Right atrium auricular region (tissue), 2 donors: ENCODE results near the gene AOX1. TPM values are rescaled to one million over a fixed set of nuclear protein-coding genes. Genes with fewer than 3 reads are reported as not detected.

Source experiments
- DNase-seq: peaks from one replicate; pipeline ENCODE4 v3.0.0-alpha.2; 2019; ENCODE audit warnings: low spot score
- H3K27ac ChIP-seq, 2 donors: fragments of 200-600 bp; sonication (generic); 1 replicate in 1 of 2; 2 replicates in 1 of 2; pipeline ENCODE4 v1.5.1; 2016 to 2019
- H3K27me3 ChIP-seq, 2 donors: fragments of 200-600 bp; sonication (generic); one replicate each; pipeline versions ENCODE4 v1.5.1 to v1.6.0; 2017 to 2019
- H3K36me3 ChIP-seq: fragments of 200-600 bp; sonication (generic); one replicate; pipeline ENCODE4 v1.5.1; 2016
- H3K4me1 ChIP-seq, 2 donors: fragments of 200-600 bp; sonication (generic); one replicate each; pipeline versions ENCODE4 v1.5.1 to v1.6.0; 2017 to 2019
- H3K4me3 ChIP-seq, 2 donors: fragments of 200-600 bp; sonication (generic); 1 replicate in 1 of 2; 2 replicates in 1 of 2; pipeline ENCODE4 v1.5.1; 2017 to 2019; ENCODE audit warnings: mild to moderate bottlenecking in 1 of 2, moderate library complexity in 1 of 2
- H3K9me3 ChIP-seq, 2 donors: fragments of 200-600 bp; sonication (generic); one replicate each; pipeline ENCODE4 v1.5.1; 2019
- total RNA-seq, 2 donors: library from RNA; depleted of rRNA; stranded (reverse); fragments of >200 nt; gene quantifications; one replicate each; pipeline ENCODE4 v1.1.0, GENCODE V29; 2016
- TF ChIP-seq, protein P1 (sequence below), 2 donors: fragments of 200-600 bp; sonication (generic); IDR thresholded peaks; one replicate each; pipeline ENCODE4 v1.5.1; 2019; ENCODE audit warnings: antibody characterized with exemption in 2 of 2

AOX1 gene
- total RNA-seq, 2 donors from 2014 or later: 12.2 to 48.2 TPM

GRCh38 chr2:200650195-200650594, 64.4 kb downstream of the AOX1 start:
- H3K4me3 ChIP-seq: no peak overlapping the region
- DNase-seq: no peak
- H3K4me1 ChIP-seq: no peaks in the 10 kb centered on the region
- no peaks in the 10 kb centered on the region for H3K9me3 ChIP-seq
- no peaks in the 10 kb centered on the region for H3K27me3 ChIP-seq
- TF ChIP-seq, protein P1, sequence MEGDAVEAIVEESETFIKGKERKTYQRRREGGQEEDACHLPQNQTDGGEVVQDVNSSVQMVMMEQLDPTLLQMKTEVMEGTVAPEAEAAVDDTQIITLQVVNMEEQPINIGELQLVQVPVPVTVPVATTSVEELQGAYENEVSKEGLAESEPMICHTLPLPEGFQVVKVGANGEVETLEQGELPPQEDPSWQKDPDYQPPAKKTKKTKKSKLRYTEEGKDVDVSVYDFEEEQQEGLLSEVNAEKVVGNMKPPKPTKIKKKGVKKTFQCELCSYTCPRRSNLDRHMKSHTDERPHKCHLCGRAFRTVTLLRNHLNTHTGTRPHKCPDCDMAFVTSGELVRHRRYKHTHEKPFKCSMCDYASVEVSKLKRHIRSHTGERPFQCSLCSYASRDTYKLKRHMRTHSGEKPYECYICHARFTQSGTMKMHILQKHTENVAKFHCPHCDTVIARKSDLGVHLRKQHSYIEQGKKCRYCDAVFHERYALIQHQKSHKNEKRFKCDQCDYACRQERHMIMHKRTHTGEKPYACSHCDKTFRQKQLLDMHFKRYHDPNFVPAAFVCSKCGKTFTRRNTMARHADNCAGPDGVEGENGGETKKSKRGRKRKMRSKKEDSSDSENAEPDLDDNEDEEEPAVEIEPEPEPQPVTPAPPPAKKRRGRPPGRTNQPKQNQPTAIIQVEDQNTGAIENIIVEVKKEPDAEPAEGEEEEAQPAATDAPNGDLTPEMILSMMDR (IDR thresholded peaks at IDR 0.05): no peak
- H3K36me3 ChIP-seq: no peaks in the 10 kb centered on the region
- no peak overlapping the region for H3K27ac ChIP-seq

DNA sequence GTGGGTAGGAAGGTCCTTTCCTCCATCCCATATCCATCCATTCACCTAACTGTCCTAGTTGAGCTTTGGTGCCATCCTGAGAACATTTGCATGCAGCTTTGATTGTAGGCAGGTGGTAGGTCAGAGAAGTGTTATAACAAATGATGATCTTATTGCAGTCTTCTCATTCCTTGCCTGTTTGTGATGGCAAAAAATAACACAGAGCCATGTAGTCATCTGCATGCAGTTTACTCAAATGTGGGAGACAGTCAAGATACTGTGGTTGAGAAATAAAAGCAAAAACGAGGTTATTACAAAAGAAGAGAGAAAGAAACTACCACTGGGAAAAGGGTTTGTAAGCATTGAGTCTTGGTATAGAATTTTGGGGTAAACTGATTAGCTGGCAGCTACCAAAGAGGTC, 66.3 kb downstream of the AOX1 start:
- Histone ChIP-seq H3K9me3 (no peaks in the 10 kb centered on the region), H3K4me1 (no peaks in the 10 kb centered on the region), H3K36me3 (no peaks in the 10 kb centered on the region), H3K27ac (no peak overlapping the region), H3K27me3 (no peaks in the 10 kb centered on the region), H3K4me3 (no peak overlapping the region)
- DNase-seq: no peak
- TF ChIP-seq, protein P1 (IDR thresholded peaks at IDR 0.05): no peak

DNA sequence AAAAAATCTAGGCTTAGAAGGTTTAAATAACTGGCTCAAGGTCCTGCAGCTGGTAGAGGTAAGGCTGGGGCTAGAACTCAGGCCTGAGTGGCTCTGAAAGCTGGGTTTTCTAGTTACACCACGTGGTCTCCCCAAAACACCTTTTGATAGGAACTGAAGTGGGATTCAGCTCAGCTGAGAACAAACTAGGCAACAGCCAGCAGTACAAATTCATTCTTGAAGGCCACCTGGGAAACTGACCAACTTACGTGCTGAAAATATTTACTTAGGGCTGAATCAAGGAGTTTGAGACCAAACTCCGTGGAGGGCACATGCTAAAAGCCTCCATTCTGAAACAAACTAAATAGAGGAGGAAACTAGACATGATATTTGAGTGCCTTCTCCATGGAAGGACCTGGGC, 67.2 kb downstream of the AOX1 start:
- Histone ChIP-seq H3K36me3 (no peaks in the 10 kb centered on the region), H3K27me3 (no peaks in the 10 kb centered on the region), H3K9me3 (no peaks in the 10 kb centered on the region), H3K4me3 (no peak overlapping the region), H3K27ac (no peak overlapping the region), H3K4me1 (no peaks in the 10 kb centered on the region)
- no peak for DNase-seq
- TF ChIP-seq, protein P1 (IDR thresholded peaks at IDR 0.05): no peak

- H3K27me3 ChIP-seq: no peaks in the 10 kb centered on the region
- no peak for DNase-seq
- H3K27ac ChIP-seq: no peak overlapping the region
- H3K4me3 ChIP-seq: no peak overlapping the region
- TF ChIP-seq, protein P1 (IDR thresholded peaks at IDR 0.05): no peak
- no peaks in the 10 kb centered on the region for H3K36me3 ChIP-seq
- no peaks in the 10 kb centered on the region for H3K4me1 ChIP-seq
- no peaks in the 10 kb centered on the region for H3K9me3 ChIP-seq
These were observed 69.0 kb downstream of the AOX1 start for GRCh38 chr2:200654823-200655222.

DNA sequence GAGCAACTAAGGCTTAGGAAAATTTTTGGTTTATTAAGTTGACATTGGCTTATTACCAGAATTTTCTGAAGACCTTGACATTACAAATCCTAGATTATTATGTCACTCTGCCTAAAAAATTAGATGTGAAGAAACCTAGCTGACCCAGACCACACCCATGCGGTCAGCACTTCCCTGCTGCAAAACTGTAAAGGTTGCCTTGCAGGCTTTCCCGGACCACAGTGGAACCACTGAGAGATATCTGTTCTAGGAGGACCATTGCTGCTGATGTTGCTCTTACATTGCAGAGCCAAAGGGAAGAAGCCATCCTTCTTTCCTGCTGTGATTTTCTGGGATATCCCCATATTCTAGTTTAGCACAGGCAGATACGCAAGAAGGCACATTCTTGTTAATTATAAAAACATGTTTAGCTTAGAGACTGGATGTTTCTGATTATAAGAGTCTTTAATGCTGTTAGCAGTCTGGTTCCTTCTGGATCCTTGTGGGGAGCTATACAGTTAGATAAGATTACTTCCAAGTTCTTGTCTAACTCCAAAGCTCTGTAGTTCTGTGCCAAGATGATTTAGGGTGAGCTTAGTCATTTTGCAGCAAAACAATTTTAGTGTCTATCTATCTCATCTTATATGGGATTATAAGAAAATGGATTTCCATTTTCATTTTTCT, 70.2 kb downstream of the AOX1 start:
- H3K4me1 ChIP-seq: no peaks in the 10 kb centered on the region
- H3K27me3 ChIP-seq: no peaks in the 10 kb centered on the region
- no peaks in the 10 kb centered on the region for H3K9me3 ChIP-seq
- H3K36me3 ChIP-seq: no peaks in the 10 kb centered on the region
- DNase-seq: no peak
- TF ChIP-seq, protein P1 (IDR thresholded peaks at IDR 0.05): no peak
- no peak overlapping the region for H3K27ac ChIP-seq
- H3K4me3 ChIP-seq: no peak overlapping the region

DNA sequence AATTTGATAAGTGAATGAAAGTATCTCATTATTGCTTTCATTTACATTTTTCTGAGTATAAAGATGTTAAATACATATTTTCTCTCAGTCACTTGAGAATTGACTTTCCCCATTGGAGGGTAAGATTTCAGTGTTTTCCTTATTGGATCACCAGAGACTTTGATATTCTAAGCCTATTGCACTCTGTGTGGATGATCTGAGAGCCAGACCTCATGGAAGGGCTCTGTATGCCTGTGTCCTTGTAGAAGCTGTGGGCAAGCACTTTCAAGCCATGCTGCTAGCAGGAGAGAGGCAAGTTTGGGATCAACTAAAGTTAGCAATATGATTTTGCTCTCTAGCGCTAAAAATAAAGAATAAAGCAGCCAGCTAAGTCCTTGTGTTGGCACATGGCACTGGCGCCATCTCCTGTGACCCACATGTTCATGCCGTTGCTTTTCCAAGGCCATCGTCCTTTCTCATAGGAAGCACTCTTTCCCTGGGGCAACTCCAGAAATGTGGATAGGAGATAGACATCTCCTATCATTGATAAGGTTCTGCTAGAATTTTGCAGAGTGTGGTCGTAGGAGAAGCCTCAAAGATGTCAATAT, 72.6 kb downstream of the AOX1 start:
- no peak for DNase-seq
- TF ChIP-seq, protein P1 (IDR thresholded peaks at IDR 0.05): no peak
- Histone ChIP-seq H3K4me1 (no peaks in the 10 kb centered on the region), H3K27ac (no peak overlapping the region), H3K27me3 (no peaks in the 10 kb centered on the region), H3K4me3 (no peak overlapping the region), H3K9me3 (no peaks in the 10 kb centered on the region), H3K36me3 (no peaks in the 10 kb centered on the region)
